Measurements from ENCODE around the gene LARGE1. TPM values are rescaled to one million over a fixed set of nuclear protein-coding genes. Genes with fewer than 3 reads are reported as not detected.
"Not testable (repeated sequence)": the region's sequence is repeated elsewhere in the genome, so short reads cannot be mapped to it uniquely, and the experiment has no call there.

Gene LARGE1
- total RNA-seq, 1 donor from 2014 or later, result 2.8 TPM

- DNase-seq (ENCODE audit: low read depth, low spot score), result no peak
These were observed 538.5 kb downstream of the LARGE1 start for GRCh38 chr22:33381531-33382406.

GRCh38 chr22:33380789-33381530, 539.3 kb downstream of the LARGE1 start:
- no peak for DNase-seq (ENCODE audit: low read depth, low spot score)

GRCh38 chr22:33379836-33380235, 540.4 kb downstream of the LARGE1 start:
- no peak for DNase-seq (ENCODE audit: low read depth, low spot score)

GRCh38 chr22:33372875-33373274, 547.4 kb downstream of the LARGE1 start:
- no peak for DNase-seq (ENCODE audit: low read depth, low spot score)

- DNase-seq (ENCODE audit: low read depth, low spot score), result not testable (repeated sequence)
These were observed 557.0 kb downstream of the LARGE1 start for GRCh38 chr22:33363256-33363655.

- DNase-seq (ENCODE audit: low read depth, low spot score), result no peak
These were observed 557.6 kb downstream of the LARGE1 start for GRCh38 chr22:33362702-33363101.

- DNase-seq (ENCODE audit: low read depth, low spot score), result no peak
These were observed 558.7 kb downstream of the LARGE1 start for GRCh38 chr22:33361581-33361980.

GRCh38 chr22:33357981-33358399, 562.3 kb downstream of the LARGE1 start:
- DNase-seq (ENCODE audit: low read depth, low spot score), result no peak

- DNase-seq (ENCODE audit: low read depth, low spot score), result no peak
These were observed 565.3 kb downstream of the LARGE1 start for GRCh38 chr22:33354928-33355327.

- DNase-seq (ENCODE audit: low read depth, low spot score), result no peak
These were observed 566.8 kb downstream of the LARGE1 start for GRCh38 chr22:33353502-33353901.

GRCh38 chr22:33352768-33353167, 567.5 kb downstream of the LARGE1 start:
- no peak for DNase-seq (ENCODE audit: low read depth, low spot score)

- DNase-seq (ENCODE audit: low read depth, low spot score), result no peak
These were observed 569.3 kb downstream of the LARGE1 start for GRCh38 chr22:33350961-33351360.

GRCh38 chr22:33350491-33350890, 569.8 kb downstream of the LARGE1 start:
- DNase-seq (ENCODE audit: low read depth, low spot score), result no peak

- no peak for DNase-seq (ENCODE audit: low read depth, low spot score)
These were observed 573.3 kb downstream of the LARGE1 start for GRCh38 chr22:33347002-33347401.

GRCh38 chr22:33341611-33342010, 578.7 kb downstream of the LARGE1 start:
- no peak for DNase-seq (ENCODE audit: low read depth, low spot score)

- DNase-seq (ENCODE audit: low read depth, low spot score), result no peak
These were observed 582.8 kb downstream of the LARGE1 start for GRCh38 chr22:33337524-33337923.

GRCh38 chr22:33335611-33336279, 584.5 kb downstream of the LARGE1 start:
- no peak for DNase-seq (ENCODE audit: low read depth, low spot score)

- DNase-seq (ENCODE audit: low read depth, low spot score), result no peak
These were observed 587.7 kb downstream of the LARGE1 start for GRCh38 chr22:33332538-33332937.

- DNase-seq (ENCODE audit: low read depth, low spot score), result no peak
These were observed 589.3 kb downstream of the LARGE1 start for GRCh38 chr22:33331017-33331416.

- DNase-seq (ENCODE audit: low read depth, low spot score), result no peak
These were observed 589.7 kb downstream of the LARGE1 start for GRCh38 chr22:33330534-33330933.

GRCh38 chr22:33329398-33329797, 590.9 kb downstream of the LARGE1 start:
- no peak for DNase-seq (ENCODE audit: low read depth, low spot score)

- DNase-seq (ENCODE audit: low read depth, low spot score), result no peak
These were observed 591.4 kb downstream of the LARGE1 start for GRCh38 chr22:33328789-33329296.

Measured in pulmonary artery endothelial cell (primary cell).